Activated CD4-positive, alpha-beta T cell treated with anti-CD3 and anti-CD28 coated beads, Interleukin-2, amount 50 U/mL, for 48 hours (primary cell): ENCODE data around the gene PUM2.
"Not testable (repeated sequence)": the region's sequence is repeated elsewhere in the genome, so short reads cannot be mapped to it uniquely, and the experiment has no call there.

Source experiments
- DNase-seq, 2 experiments: peaks; one replicate each; pipeline ENCODE4 v3.0.0-alpha.2; 2020

PUM2 gene

GRCh38 chr2:20350753-20351554 is at the start of gene PUM2:
TSS of gene PUM2 (minus strand) at chr2:20350844. CDS start at chr2:20327360, 23,484 bp downstream.
- peak; percentile 88 to 90 for DNase-seq

DNA sequence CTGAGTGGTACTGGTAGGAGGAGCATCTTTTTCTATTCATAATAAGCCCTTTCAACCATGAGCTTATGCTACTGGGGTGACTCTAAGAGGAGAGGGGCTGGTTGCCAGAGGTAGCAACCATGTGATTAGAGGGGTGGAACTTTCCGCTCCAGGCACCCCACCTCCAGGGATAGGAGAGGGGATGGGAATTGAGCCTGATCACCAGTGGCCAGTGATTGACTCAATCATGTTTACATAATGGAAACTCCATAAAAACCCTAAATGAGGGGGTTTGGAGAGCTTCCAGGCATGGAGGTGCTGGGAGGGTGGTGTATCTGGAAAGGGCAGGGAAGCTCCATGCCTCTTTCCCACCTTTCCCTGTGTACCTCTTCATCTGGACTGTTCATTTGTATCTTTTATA is 49.7 kb upstream of the PUM2 start:
- no peak for DNase-seq

DNA sequence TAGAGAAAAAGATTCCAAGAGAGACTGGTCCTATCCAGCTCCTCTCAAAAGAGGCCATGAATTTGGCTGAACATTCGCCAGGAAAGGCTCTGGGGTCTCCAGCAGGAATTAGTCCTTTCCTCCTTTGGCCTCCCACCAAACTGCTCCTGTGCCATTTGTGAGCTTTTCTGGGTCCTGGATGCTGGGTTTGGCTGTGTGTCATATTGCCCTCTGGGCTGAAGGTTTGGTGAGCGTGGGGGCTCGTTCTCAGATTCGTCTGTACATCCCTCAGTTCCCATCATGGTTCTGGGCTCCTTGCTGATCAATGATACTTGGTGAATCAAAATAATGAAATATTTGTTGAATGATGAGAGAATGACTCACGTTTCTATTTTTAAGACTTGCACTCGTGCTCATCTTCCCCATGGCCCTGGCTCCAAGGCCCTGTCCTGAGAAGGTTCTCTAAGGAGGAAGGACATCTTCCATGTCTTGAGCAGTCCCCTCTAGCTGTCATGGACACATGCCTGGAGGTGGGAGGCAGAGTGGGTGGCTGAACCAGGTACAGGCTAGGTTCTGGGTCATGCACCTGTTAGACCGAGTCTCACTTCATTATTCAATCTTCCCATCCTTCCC is 48.4 kb upstream of the PUM2 start:
- no peak for DNase-seq

GRCh38 chr2:20397811-20398447 is 47.3 kb upstream of the PUM2 start:
- no peak for DNase-seq

- no peak for DNase-seq
Observed at GRCh38 chr2:20396356-20397000, 45.8 kb upstream of the PUM2 start.

GRCh38 chr2:20393986-20394385 is 43.3 kb upstream of the PUM2 start:
- DNase-seq = no peak

- no peak for DNase-seq
Observed at GRCh38 chr2:20391951-20392699, 41.5 kb upstream of the PUM2 start.

GRCh38 chr2:20390524-20391123 is 40.0 kb upstream of the PUM2 start:
- no peak for DNase-seq

- DNase-seq = no peak
Observed at GRCh38 chr2:20384953-20385352, 34.3 kb upstream of the PUM2 start.

DNA sequence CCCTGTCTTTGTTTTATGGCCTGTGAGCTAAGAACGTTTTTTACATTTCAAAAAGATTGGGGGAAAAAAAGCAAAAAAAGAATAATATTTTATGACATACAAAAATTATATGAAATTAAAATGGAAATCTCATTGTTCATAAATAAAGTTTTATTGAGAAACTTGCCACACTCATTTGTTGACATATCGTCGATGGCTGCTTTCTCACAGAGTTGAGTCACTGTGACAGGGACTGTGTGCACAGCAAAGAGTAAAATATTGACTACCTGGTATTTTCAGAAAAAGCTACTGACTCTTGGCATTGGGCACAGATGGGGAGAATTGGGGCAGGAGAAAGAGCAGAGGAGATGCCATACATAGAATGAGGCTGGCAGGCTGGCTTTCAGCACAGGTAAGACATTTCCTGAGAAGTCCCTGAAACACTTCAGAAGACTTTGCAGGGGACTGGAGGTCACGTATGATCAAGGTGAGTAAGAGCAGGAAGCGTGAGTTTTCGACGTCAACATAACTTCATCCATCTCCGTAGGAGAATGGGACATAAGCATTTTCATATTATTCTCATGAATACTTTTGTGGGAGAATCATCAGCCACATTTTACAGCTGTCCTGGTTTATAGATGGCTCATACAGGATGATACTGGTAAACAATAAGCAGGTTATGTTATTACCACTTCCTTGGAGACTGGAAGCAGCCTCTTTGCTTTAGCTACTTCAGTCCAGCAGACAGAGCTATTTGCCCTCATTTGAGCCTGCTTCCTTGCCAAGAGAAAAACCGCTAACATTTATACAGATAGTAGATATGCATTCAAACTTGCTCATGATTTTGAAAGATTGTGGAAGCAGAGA is 32.5 kb upstream of the PUM2 start:
- no peak for DNase-seq

DNA sequence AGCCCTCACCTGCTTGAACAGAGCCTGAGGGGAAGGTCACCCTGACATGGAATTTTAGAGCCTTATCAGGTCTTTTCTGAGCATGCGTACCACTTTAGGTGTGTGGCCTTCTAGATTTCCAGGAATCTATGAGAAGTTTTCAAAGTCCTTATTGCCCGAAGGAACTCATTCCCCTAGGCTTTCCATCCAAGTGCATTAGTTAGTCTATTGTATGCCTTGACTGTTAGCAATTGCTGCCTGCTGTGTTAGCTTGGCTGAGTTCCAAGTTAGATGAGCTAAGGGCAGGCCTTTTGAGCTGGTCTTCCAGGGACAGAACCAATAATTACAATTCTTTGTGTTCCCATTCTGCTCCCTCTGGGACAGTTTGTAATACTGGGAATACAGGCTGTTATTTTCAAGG is 30.8 kb upstream of the PUM2 start:
- no peak for DNase-seq

DNA sequence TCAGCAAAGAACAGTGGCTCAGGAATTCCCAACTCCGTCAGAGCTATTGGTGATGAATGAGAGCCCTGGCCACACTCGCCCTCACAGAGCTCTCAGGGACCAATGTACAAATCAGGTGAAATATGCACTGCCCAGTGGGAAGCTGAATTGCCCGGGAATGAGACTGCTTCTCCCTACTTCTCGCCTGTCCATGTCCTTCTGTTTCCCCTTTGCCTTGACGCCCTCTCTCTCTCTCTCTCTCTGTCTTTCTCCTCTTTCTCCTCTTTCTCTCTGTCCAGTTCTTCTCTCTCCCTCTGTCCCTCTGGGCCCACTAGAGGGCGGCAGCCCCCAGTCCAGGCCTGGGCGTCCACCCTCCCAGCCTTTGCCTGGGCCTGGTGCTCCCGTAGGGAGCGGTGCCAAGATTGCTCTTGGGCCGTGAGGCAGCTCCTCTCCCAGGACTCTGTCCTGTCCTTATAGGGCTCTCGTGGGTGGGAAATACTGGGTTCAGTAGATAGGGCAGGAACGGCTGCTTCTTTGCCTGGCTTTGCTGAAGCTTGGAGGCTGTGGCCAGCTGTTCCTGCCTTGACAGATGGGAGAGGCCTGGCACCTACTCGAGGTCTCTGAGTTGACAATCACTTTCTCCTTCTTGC is 28.4 kb upstream of the PUM2 start:
- DNase-seq = no peak

GRCh38 chr2:20378341-20378740 is 27.7 kb upstream of the PUM2 start:
- DNase-seq = no peak

DNA sequence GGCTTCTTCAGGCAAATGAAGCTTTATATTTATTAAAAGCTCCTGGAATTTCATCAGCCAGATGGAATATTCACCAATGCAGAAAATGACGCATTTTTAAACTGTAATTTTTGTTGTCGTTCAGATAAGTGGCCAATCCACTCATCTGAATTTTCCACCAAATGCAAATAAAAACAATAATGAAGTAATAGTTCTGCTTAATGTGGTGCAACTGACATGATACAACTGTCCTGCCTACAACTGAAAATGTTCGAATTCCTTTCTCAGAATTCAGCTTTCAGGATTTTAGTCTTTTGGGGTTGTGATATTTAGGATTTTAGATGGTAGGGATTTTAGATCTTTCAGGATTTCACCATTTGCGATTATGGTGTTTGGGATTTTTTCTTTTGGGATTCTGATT is 27.1 kb upstream of the PUM2 start:
- no peak for DNase-seq

GRCh38 chr2:20374982-20375381 is 24.3 kb upstream of the PUM2 start:
- DNase-seq = not testable (repeated sequence)

- no peak for DNase-seq
Observed at GRCh38 chr2:20372896-20373640, 22.4 kb upstream of the PUM2 start.

- DNase-seq = no peak
Observed at GRCh38 chr2:20371323-20372025, 20.8 kb upstream of the PUM2 start.

- no peak for DNase-seq
Observed at GRCh38 chr2:20370191-20370590, 19.5 kb upstream of the PUM2 start.

- DNase-seq = no peak
Observed at GRCh38 chr2:20369366-20369765, 18.7 kb upstream of the PUM2 start.

DNA sequence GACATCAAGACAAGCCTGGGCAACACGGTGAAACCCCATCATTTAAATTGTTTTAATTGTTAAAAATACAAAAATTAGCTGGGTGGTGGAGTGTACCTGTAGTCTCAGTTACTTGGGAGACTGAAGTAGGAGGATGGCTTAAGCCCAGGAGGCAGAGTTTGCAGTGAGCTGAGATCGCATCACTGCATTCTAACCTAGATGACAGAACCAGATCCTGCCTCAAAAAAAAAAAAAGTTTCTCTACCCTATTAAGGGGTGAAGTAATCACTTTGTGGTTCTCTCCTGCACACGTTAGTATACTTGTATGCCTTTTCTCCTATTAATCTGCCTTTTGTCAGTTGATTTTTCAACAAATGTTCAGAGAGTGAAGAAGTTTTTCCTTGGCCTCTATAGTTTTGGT is 18.1 kb upstream of the PUM2 start:
- DNase-seq = no peak
